NCI-H2196 treated with DMSO at 0.1 percent for 48 hours (cell line): ENCODE data around the gene WDR37.

Experiments
- DNase-seq: peaks from one replicate; lab custom pipeline; 2025; ENCODE audit not compliant: unreplicated experiment; lab: John Stamatoyannopoulos, UW

The WDR37 gene

DNA sequence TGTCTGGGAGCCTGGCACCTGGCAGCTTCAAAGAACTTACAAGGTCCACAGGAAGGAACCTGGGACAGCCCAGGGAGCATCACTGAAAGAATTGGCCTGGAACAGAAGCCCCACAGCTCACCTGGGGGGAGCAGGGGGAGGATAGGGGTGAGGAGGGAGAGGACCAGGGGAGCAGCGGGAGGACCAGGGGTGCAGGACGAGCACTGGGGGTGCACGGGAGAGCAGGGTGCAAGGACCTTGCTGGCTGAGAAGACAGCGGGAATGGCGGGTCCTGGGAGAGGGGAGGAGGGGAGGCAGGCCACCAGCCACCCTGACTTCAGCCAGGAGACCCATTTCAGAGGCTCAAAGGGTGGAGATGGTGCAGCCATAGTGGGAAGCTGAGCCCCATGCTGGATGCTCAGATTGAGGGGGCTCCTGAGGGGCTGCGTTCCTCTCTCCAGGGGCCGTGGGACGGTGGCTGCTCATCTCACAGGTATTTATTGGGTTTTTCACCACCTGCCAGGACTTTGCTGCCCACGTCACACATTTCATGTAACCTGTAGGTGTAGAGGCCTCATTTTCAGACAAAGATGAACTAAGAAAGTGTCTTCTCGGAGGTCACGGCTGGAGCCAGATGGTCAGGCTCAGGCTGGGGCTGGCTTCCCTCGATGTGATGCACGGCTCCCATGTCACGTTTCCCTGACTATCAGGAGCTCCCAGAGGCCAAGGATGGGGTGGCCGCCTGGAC lies 110.1 kb downstream of the WDR37 start:
- no peak for DNase-seq

DNA sequence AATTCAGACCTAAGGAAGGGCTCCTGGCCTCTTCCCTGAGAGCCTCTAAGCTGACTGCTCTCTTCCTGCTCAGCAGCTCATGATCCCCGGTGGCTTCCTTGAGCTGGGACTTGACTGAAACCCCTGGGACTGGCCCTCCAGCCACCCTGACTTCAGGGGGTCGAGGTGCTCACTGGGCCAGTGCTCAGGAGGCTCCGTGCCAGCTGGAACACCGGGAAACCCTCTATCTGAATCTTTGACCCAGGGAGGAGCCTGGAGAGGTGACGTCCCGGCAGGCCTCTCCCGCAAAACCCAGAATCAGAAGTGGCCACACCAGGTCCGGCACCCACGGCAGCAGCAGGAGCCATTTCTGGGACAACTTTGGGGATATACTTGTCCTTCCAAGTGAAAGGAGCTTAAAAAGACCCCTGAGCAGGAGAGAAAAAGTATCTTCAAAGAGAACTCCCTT lies 110.7 kb downstream of the WDR37 start:
- DNase-seq: no peak

DNA sequence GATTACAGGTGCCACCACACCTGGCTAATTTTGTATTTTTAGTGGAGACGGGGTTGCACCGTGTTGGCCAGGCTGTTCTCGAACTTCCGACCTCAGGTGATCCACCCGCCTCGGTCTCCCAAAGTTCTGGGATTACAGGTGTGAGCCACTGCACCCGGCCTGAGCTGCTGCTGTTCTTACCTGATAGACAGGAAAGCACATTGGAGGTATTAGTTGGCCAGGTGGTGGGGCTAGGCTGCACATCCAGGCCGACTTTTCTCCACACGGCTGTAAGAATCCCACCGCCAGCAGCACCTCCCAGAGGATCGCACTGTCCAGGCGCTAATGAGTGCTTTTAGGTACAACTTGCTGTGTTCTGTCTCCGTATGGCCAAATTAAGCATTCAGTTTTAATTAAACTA lies 112.6 kb downstream of the WDR37 start:
- DNase-seq: no peak

DNA sequence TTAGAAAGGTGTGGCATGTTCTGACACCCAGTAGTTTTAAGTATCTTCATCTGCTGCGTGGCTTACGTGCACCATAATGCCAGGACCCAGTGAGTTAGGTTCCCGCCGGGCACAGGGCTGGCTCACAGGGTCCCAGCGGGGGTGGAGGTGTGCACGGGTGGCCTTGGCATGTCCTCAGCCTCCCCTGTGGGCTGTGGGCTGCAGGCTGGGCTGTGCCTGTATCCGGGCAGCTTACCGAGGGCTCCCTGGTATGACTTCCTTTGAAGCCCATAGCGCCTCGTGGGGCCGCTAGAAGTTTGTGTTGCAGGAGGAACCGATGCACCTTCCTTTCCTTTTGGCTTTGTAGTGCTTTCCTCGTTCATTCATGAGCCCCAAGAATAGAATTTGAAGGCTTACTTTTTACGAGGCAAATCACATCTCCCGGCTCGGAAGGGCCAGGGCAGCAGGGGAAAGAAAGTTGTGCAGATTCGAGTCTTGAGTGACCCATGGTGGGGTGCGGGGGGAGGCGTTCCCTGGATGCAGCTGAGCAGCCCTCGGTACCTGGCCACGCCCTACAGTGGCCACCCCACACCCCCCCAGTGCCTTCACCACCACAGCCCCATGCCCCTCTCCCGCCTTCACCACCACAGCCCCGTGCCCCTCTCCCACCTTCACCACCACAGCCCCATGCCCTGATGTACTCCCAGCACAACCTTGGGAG lies 113.2 kb downstream of the WDR37 start:
- no peak for DNase-seq

DNA sequence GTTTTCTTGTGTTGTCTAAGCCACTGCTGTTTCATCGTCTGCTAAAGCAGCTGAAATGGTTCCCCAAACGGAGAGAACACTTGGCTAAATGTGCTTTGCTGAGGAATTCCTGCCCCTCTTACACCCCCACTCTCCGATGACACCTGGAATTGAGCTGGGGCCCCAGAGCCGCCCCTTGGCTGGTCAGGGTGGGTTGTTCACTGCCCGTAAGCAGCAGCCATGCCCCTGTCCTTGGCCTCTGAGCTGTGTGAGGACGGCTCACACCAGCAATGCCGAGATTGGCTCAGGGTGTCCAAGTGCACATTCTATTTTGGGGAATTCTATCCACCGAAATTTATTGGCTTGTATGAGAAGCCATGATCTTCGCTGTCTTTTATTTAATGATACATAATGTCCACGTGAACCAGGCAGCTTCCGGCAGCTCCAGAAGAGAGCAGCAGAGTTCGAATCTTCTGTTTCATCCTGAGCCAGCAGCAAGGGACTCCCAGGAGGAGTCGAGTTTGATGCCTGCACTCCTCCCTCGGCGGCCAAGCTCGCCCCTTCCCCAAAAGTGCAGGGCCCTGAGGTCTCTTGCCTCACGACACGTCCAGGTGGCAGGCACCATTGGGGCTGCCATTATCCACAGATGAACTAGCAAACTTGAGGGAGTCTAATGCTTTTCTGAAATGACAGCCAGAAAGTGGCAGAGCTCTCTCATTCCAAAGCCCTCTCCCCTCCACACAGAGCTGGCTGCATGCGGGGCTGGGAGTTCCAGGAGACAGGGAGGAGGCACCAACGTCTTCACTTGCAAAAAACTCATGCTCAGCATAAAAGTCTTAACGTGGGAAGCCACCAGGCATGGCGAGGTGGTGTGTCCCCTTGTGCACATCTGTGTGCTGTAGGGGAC lies 114.0 kb downstream of the WDR37 start:
- DNase-seq: no peak

DNA sequence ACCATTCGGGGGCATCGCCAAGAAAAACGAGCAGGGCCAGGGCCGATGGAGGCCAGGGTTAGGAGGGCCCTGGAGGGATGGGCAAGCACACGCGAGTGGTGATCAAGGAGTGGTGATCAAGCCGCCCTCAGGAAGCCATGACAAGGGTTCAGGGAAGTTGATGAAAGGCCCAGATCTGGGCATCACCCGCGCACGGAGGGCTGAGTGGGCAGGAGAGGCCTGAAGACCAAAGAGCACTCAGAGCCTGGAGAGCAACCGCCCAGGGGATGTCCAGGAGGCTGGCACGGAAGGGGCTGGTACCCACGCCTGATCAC lies 114.6 kb downstream of the WDR37 start:
- no peak for DNase-seq

DNA sequence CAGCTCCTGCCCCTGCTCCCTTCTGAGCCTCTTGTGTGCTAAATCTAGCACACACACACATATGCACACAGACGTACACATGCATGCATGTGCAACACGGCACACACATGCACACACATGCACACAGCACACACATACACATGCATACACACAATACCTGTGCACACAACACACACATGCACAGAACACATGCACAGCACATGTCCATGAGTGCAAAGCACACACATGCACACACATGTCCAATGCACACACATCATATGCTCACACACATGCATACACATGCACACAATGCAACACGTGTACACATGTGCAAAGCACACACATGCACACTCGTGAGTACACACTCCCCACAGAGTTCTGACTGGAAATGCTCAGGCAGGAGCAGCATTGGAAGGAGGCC lies 115.0 kb downstream of the WDR37 start:
- DNase-seq: no peak

DNA sequence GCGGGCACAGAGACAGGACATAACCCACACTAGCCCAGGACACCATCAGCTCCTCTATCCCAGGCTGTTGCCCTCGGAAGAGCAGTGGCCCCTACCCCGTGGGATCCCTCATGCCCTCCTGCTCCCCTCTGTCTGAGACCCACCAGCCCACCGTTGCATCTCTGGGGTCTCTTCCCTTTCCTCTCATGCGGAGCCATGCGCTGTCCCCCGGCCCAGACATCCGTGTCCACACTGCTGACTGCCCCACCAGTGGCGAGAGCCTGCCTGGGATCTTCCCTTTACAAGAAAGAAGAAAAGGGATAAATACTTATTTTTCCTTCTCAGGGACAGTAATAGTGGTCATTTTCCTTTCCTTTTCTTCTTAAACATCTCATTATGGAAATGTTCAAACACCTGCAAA lies 115.4 kb downstream of the WDR37 start:
- no peak for DNase-seq

DNA sequence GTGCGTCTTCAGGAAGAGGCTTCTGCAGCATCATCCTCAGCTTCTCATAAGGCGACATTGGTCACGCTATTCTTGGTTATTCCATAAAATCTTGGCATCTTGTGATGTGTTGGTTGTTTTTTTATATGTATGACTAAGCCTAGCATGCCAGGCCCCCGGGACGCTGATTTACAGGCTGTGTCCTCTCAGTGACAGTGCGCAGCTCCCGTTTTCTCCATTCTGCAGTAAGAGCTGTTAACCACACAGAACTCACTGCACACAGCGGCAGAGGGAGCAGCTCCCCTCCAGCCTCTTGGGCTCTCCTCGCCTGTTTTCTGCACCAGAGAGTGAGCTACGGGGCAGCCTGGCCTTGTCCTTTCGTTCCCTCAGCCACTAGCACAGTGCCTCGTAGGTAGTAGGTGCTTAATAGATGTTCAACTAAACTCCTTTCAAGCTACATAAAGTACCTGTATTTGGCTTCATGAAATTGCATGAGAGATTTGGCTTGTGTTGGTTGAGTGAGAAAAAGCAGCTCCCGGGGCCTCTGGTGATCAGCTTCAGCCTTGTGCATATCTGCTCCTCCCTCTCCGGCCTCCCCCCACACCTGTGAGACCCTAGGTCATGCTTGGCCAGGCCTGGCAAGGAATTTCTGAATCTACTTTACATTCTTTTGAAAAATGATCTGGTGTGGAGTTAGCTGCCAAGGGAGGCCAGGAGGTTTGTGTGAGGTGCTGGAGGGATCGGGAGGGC lies 116.2 kb downstream of the WDR37 start:
- DNase-seq: no peak

DNA sequence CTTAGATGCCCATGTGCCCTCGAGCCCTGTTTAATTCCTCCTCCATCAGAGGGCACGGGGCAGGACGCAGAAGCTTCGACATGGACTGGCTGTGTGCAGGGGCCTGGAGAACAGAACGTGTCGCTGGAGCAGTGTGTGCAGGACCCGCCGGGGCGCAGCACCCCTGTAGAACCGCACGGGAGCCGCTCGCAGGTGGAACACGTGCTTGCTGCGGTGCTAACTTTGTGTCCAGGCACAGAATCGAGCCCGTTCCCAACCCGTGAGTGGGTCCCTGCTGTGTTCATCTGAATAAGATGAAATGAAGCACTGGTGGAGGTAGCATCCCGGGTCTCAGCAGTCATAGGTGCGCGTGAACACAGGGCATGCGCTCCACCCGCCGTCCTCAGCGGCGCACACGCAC lies 116.9 kb downstream of the WDR37 start:
- no peak for DNase-seq

DNA sequence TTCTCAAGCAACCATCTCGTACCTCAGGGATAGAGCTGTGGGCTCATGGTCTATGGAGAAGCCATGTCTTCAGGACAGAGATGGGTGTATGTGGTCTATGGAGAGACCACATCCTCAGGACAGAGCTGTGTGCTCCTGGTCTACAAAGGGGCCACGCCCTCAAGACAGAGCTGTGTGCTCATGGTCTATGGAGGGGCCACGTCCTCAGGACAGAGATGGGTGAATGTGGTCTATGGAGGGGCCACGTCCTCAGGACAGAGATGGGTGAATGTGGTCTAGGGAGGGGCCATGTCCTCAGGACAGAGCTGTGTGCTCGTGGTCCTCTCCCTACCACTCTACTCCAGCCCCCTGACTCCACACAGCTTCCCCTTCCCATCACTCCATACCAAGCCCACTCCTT lies 117.8 kb downstream of the WDR37 start:
- DNase-seq: no peak

DNA sequence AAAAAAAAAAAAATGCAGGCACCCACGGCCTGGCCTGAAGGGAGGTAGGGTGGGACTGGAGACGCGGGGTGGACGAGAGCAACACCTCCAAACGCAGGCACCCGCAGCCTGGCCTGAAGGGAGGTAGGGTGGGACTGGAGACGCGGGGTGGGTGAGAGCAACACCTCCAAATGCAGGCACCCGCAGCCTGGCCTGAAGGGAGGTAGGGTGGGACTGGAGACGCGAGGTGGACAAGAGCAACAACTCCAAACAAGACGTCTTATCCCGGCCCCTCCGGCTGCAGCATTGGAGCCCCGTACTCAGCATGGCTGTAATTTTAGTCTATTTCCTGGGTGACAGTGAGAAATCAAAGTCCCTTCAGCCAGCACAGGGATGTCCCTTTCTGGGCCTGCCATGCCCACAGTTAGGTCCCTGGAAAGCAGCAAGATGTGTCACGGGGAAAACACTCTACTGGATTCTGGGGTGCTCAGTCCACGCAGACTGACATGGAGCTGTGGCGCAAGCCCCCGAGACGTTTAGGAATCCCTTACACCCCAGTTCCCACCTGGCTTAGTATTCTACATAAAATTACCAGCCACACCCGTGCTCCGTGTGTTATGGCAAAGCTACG lies 119.9 kb downstream of the WDR37 start:
- no peak for DNase-seq

DNA sequence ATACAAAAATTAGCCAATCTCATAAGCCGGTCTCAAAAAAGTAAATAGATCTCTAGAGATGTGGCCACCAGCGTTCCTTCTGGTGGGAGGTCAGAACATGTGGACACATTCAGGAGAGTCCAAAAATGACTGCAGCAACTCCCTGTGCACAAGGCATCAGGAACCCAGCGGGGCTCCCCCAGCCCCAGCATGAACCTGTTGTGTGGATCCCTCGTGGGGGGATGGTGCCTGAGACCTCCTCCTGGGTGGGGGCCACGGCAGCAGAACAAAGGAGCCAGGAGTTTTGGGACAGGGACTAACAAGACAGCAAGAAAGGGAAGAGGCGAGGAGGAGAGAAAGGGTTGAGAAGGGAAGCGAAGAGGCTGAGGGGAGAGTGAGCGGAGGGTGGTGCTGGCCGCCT lies 121.8 kb downstream of the WDR37 start:
- DNase-seq: no peak

DNA sequence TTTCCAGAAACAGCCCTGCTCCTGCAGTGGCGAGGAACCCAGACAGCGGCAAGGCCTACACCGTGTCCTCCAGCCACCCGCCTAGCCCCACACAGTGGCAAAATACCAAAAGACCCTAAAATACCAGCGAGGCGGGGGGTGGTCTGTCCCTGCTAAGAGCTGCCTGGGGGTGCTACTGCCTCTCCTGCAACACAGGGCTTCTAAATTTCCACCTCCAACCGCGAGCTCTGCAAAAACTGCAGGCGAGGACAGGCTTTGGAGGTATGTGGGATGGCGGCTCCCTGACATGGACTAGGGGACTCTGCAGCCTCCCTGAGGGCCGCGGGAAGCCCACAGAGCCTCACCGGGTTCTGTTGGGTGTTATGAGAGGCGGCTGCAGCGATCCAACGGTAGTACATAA lies 122.3 kb downstream of the WDR37 start:
- DNase-seq: no peak

DNA sequence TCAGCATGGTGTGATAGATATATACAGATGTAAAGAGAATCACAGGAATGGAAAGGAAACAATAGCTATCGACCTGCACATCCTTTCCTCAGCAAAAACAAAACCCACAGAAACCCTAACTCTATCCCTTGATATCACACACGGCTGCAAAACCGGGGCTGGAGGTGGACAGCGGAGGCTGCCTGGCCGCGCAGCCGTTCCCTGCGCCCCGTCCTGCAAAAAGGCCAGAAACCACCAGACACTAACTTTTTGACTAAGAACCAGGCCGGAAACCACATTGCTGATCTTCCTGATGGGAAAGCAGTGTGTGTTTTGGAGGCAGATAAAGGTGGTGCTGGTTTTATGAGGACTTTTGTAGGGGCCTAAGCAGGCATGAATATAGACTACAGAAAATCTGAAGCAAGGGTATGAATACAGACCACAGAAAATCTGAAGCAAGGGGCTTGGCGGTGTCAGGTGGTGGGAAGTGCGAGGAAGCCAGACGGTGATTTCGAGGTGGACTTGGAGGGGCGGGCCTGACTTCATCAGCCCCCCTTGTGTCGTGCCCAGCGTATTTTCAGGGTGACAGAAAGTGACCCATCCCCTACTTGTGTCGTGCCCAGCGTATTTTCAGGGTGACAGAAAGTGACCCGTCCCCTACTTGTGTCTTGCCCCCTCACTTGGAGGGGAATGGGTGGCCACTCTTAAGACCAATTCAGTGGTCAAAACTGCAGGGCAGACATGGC lies 123.3 kb downstream of the WDR37 start:
- no peak for DNase-seq

DNA sequence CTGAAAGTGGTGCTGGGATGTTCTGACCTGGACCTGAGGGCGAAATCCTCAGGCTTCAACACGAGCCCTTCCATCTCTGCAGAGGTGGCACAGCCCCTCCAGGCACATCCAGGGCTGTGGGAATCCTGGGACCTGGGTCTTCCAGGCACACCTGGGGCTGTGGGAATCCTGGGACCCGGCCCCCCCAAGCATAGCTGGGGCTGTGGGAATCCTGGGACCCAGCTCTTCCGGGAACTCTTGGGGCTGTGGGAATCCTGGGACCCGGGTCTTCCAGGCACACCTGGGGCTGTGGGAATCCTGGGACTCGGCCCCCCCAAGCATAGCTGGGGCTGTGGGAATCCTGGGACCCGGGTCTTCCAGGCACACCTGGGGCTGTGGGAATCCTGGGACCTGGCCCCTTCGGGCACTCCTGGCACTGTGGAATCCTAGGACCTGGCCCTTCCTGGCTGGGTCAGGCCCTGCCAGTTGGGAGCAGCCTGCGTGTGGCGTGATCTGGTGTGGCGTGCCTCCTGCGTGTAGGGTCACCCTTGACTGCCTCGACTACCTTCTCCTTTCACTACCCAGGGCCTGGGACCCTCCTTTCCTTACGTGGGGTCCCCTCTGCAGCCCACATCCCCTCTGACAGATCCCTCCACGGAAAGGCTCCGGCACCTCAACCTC lies 124.0 kb downstream of the WDR37 start:
- no peak for DNase-seq

DNA sequence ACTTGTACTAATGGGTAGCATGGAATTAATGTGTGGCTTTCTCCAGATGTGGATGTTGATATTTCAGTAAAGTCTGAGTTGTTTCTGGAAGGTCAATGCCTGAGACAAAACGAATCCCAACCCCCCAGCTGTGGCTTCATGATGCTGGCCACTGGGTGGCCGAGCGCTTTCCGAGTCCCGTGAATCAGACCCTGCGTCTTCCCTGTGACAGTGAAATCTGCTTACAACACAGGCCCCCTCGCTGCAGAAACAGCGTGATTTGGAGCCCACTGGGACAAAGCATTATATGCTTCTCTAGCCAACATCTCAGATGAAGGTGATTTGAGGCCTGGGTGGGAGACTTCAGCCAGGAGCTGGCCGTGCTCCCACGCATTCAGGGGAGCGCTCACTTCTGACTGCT lies 124.7 kb downstream of the WDR37 start:
- no peak for DNase-seq
